SK-N-SH treated with all-trans-retinoic acid at 6 μM for 48 hours (cell line): ENCODE results near the gene LRP5.

Experiments
- BACH2 ChIP-seq: fragments of 250-450 bp; sonication (Bioruptor Pico); IDR thresholded peaks from 2 replicates; pipeline ENCODE4 v1.9.0; 2021; ENCODE audit warnings: mild to moderate bottlenecking, borderline replicate concordance
- CSDC2 ChIP-seq: fragments of 250-450 bp; sonication (Bioruptor Pico); IDR thresholded peaks from 2 replicates; pipeline ENCODE4 v1.5.0; 2020; ENCODE audit warnings: mild to moderate bottlenecking, moderate library complexity
- CSRNP3 ChIP-seq: fragments of 250-450 bp; sonication (Bioruptor Pico); IDR thresholded peaks from 2 replicates; pipeline ENCODE4 v1.5.1; 2021; ENCODE audit warnings: mild to moderate bottlenecking, moderate library complexity
- GLIS3 ChIP-seq: fragments of 250-450 bp; sonication (Bioruptor Pico); IDR thresholded peaks from 2 replicates; pipeline ENCODE4 v1.5.0; 2020; ENCODE audit warnings: mild to moderate bottlenecking, moderate library complexity
- ISL1 ChIP-seq: fragments of 250-450 bp; sonication (Bioruptor Pico); IDR thresholded peaks from 2 replicates; pipeline ENCODE4 v2.1.2; 2022; ENCODE audit warnings: mild to moderate bottlenecking, moderate library complexity
- OSR1 ChIP-seq: fragments of 250-450 bp; sonication (Bioruptor Pico); IDR thresholded peaks from 2 replicates; pipeline ENCODE4 v1.8.0; 2022; ENCODE audit warnings: moderate library complexity, mild to moderate bottlenecking, inconsistent platforms
- PATZ1 ChIP-seq: fragments of 250-450 bp; sonication (Bioruptor Pico); IDR thresholded peaks from 2 replicates; pipeline ENCODE4 v1.8.0; 2020; ENCODE audit warnings: mild to moderate bottlenecking, moderate library complexity, borderline replicate concordance
- PPARA ChIP-seq: fragments of 250-450 bp; sonication (Bioruptor Pico); IDR thresholded peaks from 2 replicates; pipeline ENCODE4 v1.5.0; 2020; ENCODE audit warnings: mild to moderate bottlenecking, borderline replicate concordance
- RARB ChIP-seq: fragments of 250-450 bp; sonication (Bioruptor Pico); IDR thresholded peaks from 2 replicates; pipeline ENCODE4 v1.8.0; 2021; ENCODE audit warnings: mild to moderate bottlenecking, moderate library complexity
- SNAI2 ChIP-seq: fragments of 250-450 bp; sonication (Bioruptor Pico); IDR thresholded peaks from 2 replicates; pipeline ENCODE4 v1.5.0; 2020; ENCODE audit warnings: mild to moderate bottlenecking, moderate library complexity
- TCF4 ChIP-seq: fragments of 250-450 bp; sonication (Bioruptor Pico); IDR thresholded peaks from 2 replicates; pipeline ENCODE4 v1.8.0; 2021; ENCODE audit warnings: mild to moderate bottlenecking, moderate library complexity, borderline replicate concordance
- ZFP30 ChIP-seq: fragments of 450-650 bp; formaldehyde crosslinking; IDR thresholded peaks from 2 replicates; pipeline ENCODE4 v1.5.0; 2022; ENCODE audit warnings: mild to moderate bottlenecking, moderate library complexity
- ZNF565 ChIP-seq: fragments of 450-650 bp; formaldehyde crosslinking; conservative IDR thresholded peaks from 2 replicates; pipeline ENCODE4 v1.5.0; 2020; ENCODE audit warnings: low read depth, mild to moderate bottlenecking, moderate library complexity

GRCh38 chr11:68377389-68377795 lies 65.0 kb downstream of the LRP5 start:
- no peak for TF ChIP-seq ZNF565
- no peak for TF ChIP-seq CSRNP3 (CRISPR knock-in tag)
- TF ChIP-seq GLIS3, result no peak
- no peak for TF ChIP-seq ZFP30 (CRISPR knock-in tag)
- TF ChIP-seq OSR1, result no peak
- TF ChIP-seq ISL1 (CRISPR knock-in tag), result no peak
- no peak for TF ChIP-seq CSDC2
- TF ChIP-seq RARB (CRISPR knock-in tag), result no peak
- no peak for TF ChIP-seq PPARA
- TF ChIP-seq PATZ1 (CRISPR knock-in tag), result no peak
- TF ChIP-seq BACH2 (CRISPR knock-in tag), result no peak
- TF ChIP-seq SNAI2 (CRISPR knock-in tag), result no peak
- no peak for TF ChIP-seq TCF4 (CRISPR knock-in tag)
